Myocyte (in vitro differentiated cells): ENCODE data around the gene CAV3. TPM values are rescaled to one million over a fixed set of nuclear protein-coding genes. Genes with fewer than 3 reads are reported as not detected.
"Not testable (repeated sequence)": the region's sequence is repeated elsewhere in the genome, so short reads cannot be mapped to it uniquely, and the experiment has no call there.

Experiments used
- DNase-seq: peaks from one replicate; pipeline ENCODE4 v3.0.0-alpha.2; 2012; ENCODE audit warnings: low read depth
- polyA plus RNA-seq: library from polyadenylated mRNA; unstranded; fragments of >200 nt; gene quantifications from one replicate; pipeline ENCODE4 v1.2.1, GENCODE V29; 2012; ENCODE audit warnings: missing spikeins
- total RNA-seq: library from RNA; depleted of rRNA; stranded (reverse); fragments of >200 nt; gene quantifications from 2 replicates; pipeline ENCODE4 v1.2.3, GENCODE V29; 2014

CAV3 gene
- total RNA-seq = 90.5 and 133 TPM in 2 replicates
- 114 TPM for polyA plus RNA-seq

DNA sequence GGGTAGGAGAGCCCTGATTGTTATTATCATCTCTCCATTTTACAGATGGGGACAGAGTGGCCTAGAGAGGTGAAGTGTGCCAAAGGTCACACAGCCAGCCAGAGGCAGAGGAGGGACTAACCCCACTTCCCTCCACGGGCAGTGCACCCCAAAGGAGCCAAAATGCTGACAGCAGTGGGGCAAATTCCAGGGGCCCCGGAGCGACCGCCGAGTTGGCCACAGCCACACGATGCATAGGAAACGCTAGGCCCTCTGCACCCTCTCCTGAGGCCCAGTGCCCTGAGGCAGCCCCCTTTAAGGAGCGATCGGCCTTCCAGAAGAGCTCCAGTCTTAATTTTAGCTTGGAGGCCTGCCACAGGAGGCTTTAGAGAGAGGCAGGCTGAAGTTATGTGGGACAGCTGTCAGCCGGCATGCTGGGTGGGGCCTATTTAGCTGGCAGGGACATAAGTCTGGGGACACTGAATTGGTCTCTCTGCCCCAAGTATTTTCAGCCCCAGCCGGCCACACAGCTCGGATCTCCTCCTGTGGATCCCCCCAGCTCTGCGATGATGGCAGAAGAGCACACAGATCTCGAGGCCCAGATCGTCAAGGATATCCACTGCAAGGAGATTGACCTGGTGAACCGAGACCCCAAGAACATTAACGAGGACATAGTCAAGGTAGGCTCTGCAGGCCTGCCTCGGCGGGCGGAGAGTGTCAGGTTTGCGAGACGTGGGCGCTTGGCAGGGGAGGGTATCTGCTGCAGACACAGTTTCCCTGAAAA lies at the start of gene CAV3:
CAV3 (plus strand) TSS at position 471 of the 763 bp plus-strand sequence; CDS start at position 546, 75 bp downstream.
- peak; percentile 97 for DNase-seq

DNA sequence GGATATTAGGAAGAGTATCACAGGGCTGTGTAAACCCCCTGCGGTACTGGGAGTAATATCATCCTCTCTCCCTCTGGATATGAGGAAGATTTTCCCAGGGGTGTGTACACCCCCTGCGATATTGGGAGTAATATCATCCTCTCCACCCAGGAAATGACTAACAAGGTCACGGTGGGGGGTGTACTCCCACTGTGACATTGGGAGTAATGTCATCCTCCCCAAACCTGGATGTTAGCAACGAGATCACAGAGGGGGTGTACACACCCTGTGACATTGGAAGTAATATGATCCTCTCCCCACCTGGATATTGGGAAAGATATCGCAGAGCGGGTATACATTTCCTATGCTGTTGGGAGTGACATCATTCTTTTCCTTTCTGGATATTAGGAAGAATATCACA lies 48.6 kb upstream of the CAV3 start:
- not testable (repeated sequence) for DNase-seq

DNA sequence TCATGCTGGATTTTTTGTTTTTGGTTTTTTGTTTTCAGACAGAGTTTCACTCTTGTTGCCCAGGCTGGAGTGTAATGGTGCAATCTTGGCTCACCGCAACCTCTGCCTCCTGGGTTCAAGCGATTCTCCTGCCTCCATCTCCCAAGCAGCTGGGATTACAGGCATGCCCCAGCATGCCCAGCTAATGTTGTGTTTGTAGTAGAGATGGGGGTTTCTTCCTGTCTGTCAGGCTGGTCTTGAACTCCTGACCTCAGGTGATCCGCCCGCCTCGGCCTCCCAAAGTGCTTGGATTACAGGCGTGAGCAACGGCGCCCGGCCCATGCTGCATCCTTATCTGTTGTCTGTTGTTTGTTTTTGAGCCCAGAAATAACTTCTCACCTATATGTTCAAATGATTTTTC lies 42.3 kb upstream of the CAV3 start:
- DNase-seq = not testable (repeated sequence)

DNA sequence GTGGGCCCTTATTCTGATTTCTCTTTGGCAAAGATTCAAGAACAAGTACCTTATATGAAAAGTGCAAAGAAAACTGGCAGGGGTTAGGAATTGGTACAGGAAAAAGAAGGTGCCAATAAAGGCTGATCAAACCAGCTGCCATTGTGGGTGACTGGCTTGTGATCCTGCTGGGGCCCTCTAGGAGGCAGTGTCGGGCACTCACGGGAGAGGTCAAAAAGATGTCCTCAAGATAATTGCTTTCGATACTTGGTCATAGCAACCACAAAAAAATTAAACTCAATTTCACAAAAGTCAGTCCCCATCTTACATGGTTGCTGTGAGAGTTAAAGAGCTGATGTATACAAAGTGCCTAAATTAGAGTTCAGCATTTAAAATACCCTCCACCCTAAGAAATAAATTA lies 31.0 kb upstream of the CAV3 start:
- no peak for DNase-seq

DNA sequence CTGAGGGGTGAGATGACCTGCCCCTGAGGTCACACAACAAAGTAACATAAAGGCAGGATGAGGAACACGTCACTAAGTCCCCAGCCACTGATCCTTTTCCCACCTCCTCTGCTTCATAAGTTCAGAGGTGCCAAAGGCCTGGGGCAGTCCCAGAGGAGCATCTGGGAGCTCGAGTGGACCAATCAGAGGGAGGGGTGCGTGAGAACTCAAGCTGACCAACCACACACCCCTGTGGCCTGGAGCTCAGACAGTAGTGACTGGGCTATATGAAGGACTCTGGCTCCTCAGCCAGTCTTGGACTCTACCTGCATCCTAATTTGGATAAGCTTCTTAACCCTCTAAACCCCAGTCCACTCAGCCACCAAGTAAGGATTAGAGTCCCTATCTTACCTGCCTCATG lies 28.0 kb upstream of the CAV3 start:
- no peak for DNase-seq

DNA sequence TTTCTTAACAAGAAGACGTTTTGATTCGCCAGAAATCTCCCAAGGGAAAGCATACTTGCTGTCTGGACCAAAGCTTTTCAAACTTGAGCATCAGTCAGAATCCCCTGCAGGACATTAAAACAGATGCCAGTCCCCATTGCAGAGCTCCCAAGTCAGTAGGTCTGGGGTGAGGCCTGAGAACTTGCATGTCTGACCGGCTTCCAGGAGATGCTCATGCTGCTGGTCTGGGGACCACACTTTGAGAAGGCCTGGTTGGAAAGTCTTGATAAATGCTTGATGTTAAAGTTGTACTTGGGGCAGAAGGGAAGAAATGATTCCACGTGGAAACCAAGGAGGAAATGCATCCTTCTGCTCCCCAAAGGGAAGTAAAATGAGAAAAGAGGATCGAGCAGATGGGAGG lies 24.3 kb upstream of the CAV3 start:
- DNase-seq = no peak

DNA sequence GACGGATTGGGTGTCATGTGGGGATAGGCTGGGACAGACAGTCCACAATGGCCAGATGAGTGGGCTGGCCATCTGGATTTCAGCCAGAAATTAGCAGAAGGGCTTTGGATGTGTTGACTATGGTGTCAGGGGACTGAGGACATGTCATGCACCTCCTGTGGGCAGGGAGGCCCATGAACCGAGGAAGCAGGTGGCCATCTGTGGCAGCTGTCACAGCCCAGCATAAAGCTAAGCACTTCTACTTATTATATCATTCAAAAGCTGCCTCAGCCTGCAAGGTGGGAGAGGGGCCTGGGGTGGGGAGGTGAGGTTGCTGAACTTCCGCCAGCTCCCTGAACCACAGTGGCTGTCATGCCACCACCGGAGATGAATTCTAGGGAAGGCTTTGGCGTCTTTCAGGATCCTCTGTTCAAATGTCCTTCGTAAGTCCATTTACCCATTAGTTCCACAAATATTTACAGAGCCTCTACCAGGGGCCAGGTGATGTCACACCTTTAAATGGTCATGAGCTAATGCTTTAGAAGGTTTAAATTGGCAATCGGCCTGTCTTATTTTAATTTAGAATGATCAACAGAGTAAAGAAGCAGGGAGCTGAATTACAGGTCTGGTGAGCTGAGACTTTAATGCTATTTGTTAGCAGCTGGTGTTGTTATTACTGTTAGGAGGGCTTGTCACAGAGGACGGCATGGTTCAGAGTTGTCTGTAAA lies 23.6 kb upstream of the CAV3 start:
- DNase-seq = peak; percentile 95

DNA sequence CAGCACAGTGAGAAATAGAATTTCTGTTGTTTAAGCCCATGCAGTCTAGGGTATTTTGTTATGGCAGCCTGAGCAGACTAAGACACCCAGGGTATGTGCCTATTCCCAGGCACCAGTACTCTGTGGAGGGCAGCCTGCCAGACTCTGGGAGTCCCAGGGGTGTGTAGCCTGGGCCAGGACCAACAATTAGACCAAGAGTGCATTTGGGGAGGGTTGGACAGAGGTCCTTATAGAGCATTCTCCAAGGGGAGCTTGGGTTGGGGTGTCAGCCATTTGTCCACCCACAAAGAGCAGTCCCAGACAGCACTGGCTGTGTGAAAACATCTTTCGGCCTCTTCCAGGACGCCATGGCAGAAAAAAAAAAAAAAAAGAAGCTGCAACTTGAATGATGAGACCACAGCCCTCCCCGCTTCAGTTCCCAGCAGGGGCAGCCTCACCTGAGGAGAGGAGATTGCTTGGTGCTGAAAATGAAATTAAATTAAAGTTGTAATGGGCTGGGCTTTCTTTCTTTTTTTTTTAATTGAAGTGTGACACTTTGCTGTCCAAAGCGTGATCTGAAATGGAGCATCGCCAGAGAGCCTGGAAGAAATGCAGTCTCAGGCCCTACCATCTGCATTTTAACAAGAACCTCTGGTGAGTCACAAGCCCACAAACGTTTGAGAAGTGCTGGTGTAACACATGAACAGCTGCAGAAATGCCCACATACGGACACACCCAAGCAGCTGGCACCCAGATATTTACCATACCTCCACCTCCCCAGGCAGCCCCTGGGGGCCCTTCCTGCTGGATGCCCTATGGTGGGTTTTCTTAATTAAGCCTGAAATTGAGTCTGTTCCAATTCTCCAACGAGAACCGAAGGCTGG lies 21.3 kb upstream of the CAV3 start:
- peak; percentile 99 for DNase-seq

DNA sequence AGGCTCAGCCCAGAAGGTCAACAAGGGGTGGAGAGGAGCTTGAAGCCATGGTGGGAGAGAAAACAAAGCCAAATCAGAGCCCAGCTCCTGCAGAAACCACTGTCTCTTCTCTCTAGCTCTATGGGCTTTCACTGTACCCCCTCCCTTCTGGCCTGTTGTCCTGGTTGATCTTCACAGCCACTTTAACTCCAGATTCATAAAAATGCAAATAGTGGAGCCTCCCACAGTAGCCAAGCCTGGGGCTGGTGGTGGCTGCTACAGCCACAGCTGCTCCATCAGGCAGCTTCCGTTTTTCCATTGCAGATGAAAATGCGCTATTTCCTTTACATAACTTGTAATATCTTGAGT lies 20.7 kb upstream of the CAV3 start:
- DNase-seq = no peak

DNA sequence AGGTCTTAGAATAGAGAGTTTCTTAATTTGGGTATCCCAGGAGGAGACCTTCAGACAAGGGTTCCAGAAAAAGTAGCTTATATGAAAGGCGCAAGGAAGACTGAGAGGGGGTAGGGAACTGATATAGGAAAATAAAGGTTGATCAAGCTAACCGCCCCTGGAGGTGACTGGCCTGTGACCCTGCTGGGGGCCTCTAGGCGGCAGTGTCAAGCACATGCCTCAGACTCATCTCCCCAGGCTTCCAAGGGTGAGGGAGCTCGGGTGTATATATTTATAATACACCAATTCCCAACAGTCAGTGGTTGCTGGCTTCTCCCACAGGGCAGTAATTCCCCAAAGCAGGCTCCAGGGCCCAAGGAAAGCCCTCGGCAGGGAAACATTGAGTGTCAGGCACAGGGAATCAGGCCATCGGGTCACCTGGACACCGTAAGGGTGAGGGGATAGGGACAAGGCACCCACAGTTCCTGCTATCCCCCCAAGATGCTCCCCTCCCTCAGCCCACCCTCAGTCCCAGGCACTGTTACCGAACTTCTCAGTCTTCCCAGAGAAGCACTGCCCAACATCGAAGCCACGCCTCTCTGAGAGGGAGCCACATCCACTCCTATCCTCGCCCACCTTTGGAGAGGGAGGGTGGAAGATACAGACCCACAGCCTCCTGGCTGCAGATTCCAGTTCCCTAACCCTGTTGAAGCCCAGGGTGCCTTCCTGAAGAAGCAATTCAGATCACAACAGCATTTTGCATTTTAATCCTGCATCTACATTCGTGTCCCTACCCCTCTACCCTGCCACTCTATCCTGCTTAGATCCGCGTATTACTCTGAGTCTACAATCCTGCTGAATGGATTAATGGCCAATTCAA lies 19.5 kb upstream of the CAV3 start:
- DNase-seq = peak; percentile 64

DNA sequence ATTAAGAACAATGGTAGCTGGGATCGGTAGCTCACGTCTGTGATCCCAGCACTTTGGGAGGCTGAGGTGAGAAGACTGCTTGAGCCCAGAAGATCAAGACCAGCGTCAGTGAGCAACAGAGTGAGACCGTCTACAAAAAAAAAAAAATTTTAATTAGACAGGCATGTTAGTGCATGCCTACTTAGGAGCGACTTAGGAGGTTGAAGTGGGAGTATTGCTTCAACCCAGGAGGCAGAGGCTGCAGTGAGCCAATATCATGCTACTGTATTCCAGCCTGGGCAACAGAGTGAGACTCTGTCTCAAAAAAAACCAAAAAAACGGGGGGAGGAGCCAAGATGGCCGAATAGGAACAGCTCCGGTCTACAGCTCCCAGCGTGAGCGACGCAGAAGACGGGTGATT lies 17.8 kb upstream of the CAV3 start:
- not testable (repeated sequence) for DNase-seq

DNA sequence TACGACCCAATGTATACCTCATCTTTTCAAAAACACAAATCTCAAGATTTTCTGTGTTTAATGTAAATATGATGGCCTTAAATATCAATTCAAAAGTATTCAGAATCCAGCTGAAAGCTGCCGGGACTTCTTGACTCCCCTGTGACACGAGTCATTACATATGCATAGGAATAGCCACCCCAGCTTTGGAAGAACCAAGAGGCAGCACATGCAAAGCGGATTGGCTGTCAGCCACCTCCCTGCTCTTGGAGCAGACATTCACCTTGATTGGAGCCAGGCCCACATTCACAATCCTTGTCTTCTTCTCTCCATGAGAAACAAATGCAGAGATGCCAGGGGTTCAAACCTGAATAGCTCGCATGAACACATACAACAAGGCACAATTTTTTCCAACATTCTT lies 10.8 kb upstream of the CAV3 start:
- no peak for DNase-seq

DNA sequence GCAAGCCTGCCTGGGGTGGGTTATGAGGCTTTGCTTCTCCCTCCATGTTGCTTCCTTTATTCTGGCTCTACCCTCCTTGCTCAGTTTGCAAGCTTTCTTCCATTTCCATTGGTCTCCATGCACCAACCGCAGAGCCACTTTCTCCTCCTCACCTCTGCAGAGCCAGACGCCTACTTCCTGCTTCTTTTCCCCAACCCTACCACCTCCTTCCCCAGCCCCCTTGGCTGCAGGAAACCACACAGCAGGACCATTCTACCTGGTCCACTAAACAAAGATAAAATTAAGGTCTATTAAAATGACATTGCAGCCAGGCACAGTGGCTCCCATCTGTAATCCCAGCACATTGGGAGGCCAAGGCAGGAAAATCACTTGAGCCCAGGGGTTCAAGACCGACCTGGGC lies 10.0 kb upstream of the CAV3 start:
- DNase-seq = no peak

DNA sequence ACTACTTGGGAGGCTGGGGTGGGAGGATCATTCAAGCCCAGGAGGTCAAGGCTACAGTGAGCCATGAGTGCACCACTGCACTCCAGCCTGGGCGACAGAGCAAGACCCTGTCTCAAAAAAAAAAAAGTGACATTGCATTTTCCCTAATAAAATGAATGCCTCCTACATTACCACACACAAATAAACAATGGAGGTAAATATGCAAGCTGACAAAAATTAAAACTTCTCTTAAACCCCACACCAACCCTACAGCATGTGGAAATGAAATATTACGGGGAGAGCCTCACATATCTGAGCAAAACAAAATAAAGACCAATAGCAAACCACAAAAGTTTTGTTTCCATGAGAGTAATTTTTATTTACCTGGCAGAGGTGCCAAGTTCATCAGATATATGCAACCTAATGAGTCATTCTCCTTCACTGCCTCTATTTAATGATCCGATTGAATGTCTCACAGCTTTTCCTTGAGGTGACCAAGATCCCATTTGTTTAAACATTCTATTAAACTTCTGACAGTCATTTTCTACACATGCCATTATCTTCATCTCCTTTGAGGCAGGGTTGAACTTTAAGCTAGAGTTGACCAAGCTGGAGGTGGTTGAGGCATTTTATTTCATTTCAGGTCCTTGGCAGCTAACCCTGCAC lies 9.4 kb upstream of the CAV3 start:
- no peak for DNase-seq

DNA sequence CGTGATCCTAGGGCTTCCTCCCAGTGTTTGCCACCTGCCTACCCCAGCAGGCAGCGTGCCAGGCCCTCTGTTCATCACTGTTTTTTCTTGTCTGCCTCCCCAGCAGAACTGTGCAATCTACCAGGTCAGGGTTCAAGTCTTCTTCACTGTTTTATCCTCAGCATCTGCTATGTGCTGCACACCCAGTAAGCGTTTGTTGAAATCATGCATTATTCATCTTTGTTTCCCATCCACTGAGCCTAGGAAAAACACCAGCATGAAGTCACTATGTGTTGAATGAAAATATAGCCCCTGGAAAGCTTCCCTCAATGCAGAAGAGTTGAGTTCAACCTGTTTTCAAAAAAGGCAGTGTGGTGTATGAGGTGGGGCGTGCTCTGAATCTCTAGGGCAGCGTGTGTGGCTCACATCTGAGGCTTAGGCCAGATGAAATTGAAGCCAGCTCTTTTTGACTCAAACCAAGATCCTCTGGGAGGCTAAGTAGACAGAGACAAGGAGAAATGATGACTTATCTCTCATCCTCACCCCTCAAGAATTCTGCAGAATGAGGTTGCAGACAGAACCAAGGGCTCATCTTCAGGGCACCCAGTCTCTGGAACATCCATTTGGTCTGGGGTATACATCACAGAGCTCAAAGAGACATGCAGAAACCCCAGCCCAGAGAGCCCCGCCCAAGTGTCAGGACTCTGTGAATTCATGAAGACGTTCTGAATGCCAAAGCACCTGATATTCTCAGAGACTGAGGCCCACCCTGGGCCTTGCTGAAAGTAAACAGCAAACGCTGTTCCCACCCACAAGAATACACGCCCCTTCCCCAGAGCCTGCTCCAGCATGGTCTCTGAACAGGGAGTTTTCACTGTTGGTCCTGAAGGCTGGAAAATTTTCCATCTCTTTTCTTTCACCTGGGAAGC lies 5.7 kb upstream of the CAV3 start:
- no peak for DNase-seq

DNA sequence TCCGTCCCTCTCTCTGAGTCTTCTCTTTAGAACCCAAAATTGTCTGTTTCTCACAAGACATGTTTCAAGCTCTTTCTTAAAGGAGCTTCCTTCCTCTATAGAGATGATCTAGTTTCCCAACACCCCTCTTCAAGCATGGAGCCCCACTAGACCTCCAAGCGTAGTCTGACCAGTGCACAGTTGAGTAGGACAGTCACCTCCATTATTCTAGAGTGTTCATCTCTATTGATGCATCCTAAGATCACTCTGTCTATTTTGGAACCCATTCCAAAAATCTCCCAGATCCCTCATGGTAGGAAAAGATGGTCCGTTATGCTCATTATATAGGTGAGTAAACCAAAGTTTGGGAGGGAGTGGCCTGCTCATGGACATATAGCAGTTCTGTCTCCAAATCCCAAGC lies 4.1 kb upstream of the CAV3 start:
- DNase-seq = no peak

DNA sequence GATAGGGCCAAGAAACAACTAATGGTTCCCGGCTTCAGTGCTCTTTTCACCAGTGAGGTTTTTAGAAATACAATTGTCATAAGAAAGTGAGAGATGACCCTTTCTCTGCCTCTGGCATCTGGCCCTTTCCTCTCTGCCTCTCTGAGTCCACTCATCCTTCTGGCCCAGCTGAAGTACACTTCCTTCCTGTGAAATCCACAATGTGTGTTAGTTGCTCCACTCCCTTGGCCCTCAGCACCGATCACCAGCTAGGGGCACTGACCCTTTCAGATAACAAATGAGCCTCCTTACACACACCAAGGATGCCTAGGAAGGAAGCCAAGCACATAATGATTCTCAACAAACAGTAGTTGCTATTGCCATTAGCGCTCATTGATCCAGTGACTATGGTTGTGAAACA lies 2.9 kb upstream of the CAV3 start:
- DNase-seq = no peak

DNA sequence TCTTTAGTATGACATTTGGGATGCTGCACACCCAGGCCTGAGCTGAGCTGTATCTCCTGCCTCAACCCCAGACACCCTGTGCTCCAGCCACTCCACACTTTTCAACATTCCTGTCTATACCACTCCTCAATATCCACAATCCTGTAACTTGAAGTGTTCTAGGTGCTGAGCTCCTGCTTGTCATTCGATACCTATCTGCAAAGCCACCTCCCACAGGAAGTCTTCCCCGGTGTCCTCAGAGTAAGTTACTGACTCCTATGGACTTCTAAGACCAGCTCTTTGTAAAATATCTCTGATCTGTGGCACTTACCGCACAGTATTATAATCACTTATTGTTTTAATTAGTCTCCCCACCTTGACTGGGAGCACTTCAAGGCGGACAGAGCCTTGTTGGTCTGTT lies 1.2 kb upstream of the CAV3 start:
- DNase-seq = no peak

DNA sequence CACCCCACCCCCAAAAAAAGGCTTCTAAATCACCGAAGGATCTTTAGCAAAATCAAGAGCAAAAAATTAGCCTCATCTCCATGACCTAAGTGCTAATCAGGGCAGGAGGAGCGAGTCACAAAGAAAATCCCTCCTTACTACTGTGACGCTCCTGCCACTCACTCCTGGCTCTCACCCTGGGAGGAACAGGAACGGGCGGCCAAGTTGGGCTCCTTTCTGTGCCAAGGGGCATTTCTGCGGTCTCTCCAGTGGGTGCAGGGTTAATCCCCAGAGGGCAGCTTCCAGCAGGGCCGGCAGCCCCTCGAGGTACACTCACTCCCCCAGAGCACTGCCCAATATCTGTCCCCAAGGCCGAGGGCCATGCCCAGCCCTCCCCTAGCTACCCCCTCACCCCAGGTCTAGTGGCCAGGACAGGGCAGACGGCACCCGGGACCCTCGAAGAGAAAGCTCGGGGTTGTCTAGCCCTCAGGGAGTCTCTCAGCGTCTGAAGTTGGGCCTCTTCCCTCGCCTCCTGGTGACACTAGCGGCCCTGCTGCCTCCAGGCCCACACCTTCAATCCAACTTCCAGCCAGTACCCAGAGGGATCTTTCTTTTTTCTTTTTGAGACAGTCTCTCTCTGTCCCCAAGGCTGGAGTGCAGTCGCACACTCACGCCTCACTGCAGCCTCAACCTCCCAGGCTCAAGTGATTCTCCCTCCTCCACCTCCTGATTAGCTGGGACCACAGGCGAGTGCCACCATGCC lies 706 bp downstream of the CAV3 start:
- DNase-seq = peak; percentile 87
